Liver (tissue), 9 donors: ENCODE measurements around the gene SLC9A1. TPM values are rescaled to one million over a fixed set of nuclear protein-coding genes. Genes with fewer than 3 reads are reported as not detected.

Experiments used
- DNase-seq: peaks from one replicate; pipeline ENCODE4 v3.0.0-alpha.2; 2017; ENCODE audit warnings: low spot score
- H3K27ac ChIP-seq, 2 donors: one replicate each; pipeline ENCODE4 v1.7.0; 2013; ENCODE audit warnings: inconsistent platforms in 2 of 2, low read length in 2 of 2, control low read depth in 1 of 2, low read depth in 1 of 2, mild to moderate bottlenecking in 1 of 2
- H3K27me3 ChIP-seq, 4 donors: one replicate each; pipeline versions ENCODE4 v1.6.1 to v1.7.0; 2013; ENCODE audit warnings: low read length in 3 of 4, inconsistent platforms in 1 of 4, mild to moderate bottlenecking in 1 of 4, moderate library complexity in 1 of 4; ENCODE audit not compliant: control insufficient read depth in 4 of 4, insufficient read depth in 4 of 4
- H3K36me3 ChIP-seq, 4 donors: one replicate each; pipeline versions ENCODE4 v1.6.1 to v1.7.0; 2013; ENCODE audit warnings: low read length in 3 of 4, mild to moderate bottlenecking in 3 of 4, low read depth in 1 of 4, moderate library complexity in 1 of 4; ENCODE audit not compliant: control insufficient read depth in 4 of 4, insufficient read depth in 3 of 4
- H3K4me1 ChIP-seq, 4 donors: one replicate each; pipeline versions ENCODE4 v1.6.1 to v1.7.0; 2013; ENCODE audit warnings: low read length in 3 of 4, mild to moderate bottlenecking in 3 of 4, moderate library complexity in 1 of 4; ENCODE audit not compliant: control insufficient read depth in 4 of 4, insufficient read depth in 4 of 4
- H3K4me3 ChIP-seq, 3 donors: one replicate each; pipeline versions ENCODE4 v1.6.1 to v1.7.0; 2013; ENCODE audit warnings: low read length in 3 of 3, control low read depth in 1 of 3, low read depth in 1 of 3, mild to moderate bottlenecking in 1 of 3
- H3K9ac ChIP-seq, 2 donors: one replicate each; pipeline ENCODE4 v1.7.0; 2013; ENCODE audit warnings: low read length in 2 of 2, mild to moderate bottlenecking in 2 of 2, moderate library complexity in 2 of 2, control low read depth in 1 of 2, low read depth in 1 of 2
- H3K9me3 ChIP-seq, 4 donors: one replicate each; pipeline versions ENCODE4 v1.6.1 to v1.7.0; 2013; ENCODE audit warnings: low read length in 3 of 4; ENCODE audit not compliant: control insufficient read depth in 4 of 4
- ATF3 ChIP-seq: IDR thresholded peaks from 2 replicates; pipeline ENCODE4 v1.6.1; 2016; ENCODE audit warnings: antibody characterized with exemption
- CTCF ChIP-seq: fragments of 150-350 bp; IDR thresholded peaks from 2 replicates; pipeline ENCODE4 v1.5.1; 2017; ENCODE audit warnings: improper control_type of control experiment, low read depth, low read length; ENCODE audit not compliant: missing input control
- EGR1 ChIP-seq, 2 donors: IDR thresholded peaks; 2 replicates each; pipeline ENCODE4 v1.6.1; 2016 to 2018; ENCODE audit warnings: antibody characterized with exemption in 2 of 2, low read depth in 2 of 2
- FOXA1 ChIP-seq: IDR thresholded peaks from 2 replicates; pipeline ENCODE4 v1.6.1; 2016; ENCODE audit warnings: antibody characterized with exemption
- FOXA2 ChIP-seq: IDR thresholded peaks from 2 replicates; pipeline ENCODE4 v1.6.1; 2016; ENCODE audit warnings: antibody characterized with exemption
- GABPA ChIP-seq, 2 donors: IDR thresholded peaks in 1 of 2; conservative IDR thresholded peaks in 1 of 2; 2 replicates each; pipeline ENCODE4 v1.6.1; 2016; ENCODE audit warnings: antibody characterized with exemption in 2 of 2, mild to moderate bottlenecking in 1 of 2, moderate library complexity in 1 of 2
- HNF4A ChIP-seq, 2 donors: conservative IDR thresholded peaks; 2 replicates each; pipeline ENCODE4 v1.6.1; 2016; ENCODE audit warnings: antibody characterized with exemption in 2 of 2, mild to moderate bottlenecking in 2 of 2
- HNF4G ChIP-seq: IDR thresholded peaks from 2 replicates; pipeline ENCODE4 v1.6.1; 2016; ENCODE audit warnings: antibody characterized with exemption
- JUND ChIP-seq, 2 donors: IDR thresholded peaks; 2 replicates each; pipeline ENCODE4 v1.6.1; 2016; ENCODE audit warnings: antibody characterized with exemption in 2 of 2
- MAX ChIP-seq: IDR thresholded peaks from 2 replicates; pipeline ENCODE4 v1.6.1; 2016; ENCODE audit warnings: antibody characterized with exemption
- NR2F2 ChIP-seq: IDR thresholded peaks from 2 replicates; pipeline ENCODE4 v1.6.1; 2016; ENCODE audit warnings: antibody characterized with exemption
- RAD21 ChIP-seq, 2 donors: IDR thresholded peaks; 2 replicates each; pipeline ENCODE4 v1.6.1; 2016; ENCODE audit warnings: antibody characterized with exemption in 2 of 2, mild to moderate bottlenecking in 2 of 2
- REST ChIP-seq: IDR thresholded peaks from 2 replicates; pipeline ENCODE4 v1.6.1; 2016; ENCODE audit warnings: antibody characterized with exemption, mild to moderate bottlenecking
- RXRA ChIP-seq, 2 donors: IDR thresholded peaks; 2 replicates each; pipeline ENCODE4 v1.6.1; 2017 to 2018; ENCODE audit warnings: antibody characterized with exemption in 2 of 2, mild to moderate bottlenecking in 1 of 2
- SP1 ChIP-seq: IDR thresholded peaks from 2 replicates; pipeline ENCODE4 v1.6.1; 2018; ENCODE audit warnings: antibody characterized with exemption, mild to moderate bottlenecking
- TAF1 ChIP-seq: conservative IDR thresholded peaks from 2 replicates; pipeline ENCODE4 v1.6.1; 2016; ENCODE audit warnings: antibody characterized with exemption, mild to moderate bottlenecking
- YY1 ChIP-seq: IDR thresholded peaks from 2 replicates; pipeline ENCODE4 v1.6.1; 2016; ENCODE audit warnings: antibody characterized with exemption, mild to moderate bottlenecking
- ZBTB33 ChIP-seq: IDR thresholded peaks from 2 replicates; pipeline ENCODE4 v1.6.1; 2016; ENCODE audit warnings: antibody characterized with exemption
- WGBS: extraction: QIAGEN DNeasy Blood & Tissue Kit; methylation state at CpG from one replicate; pipeline ENCODE4 v1.1.7; 2013; 5-methylcytosine and 5-hydroxymethylcytosine counted together
- polyA plus RNA-seq, 2 donors: library from polyadenylated mRNA; stranded (reverse) in 1 of 2; unstranded in 1 of 2; fragments of 200-250 nt in 1 of 2; fragments of >200 nt in 1 of 2; fragmentation: Nextera tagmentation in 1 of 2; extraction: Ambion mirVana in 1 of 2; gene quantifications; one replicate each; pipeline versions ENCODE4 v1.2.1 to v1.2.3, GENCODE V29; 2013 to 2015
- total RNA-seq, 2 donors: library from RNA; depleted of rRNA; stranded (reverse); fragments of >200 nt; gene quantifications; one replicate each; pipeline ENCODE4 v1.2.3, GENCODE V29; 2014
- donor health status: healthy.
- donor health status: healthy.
- donor health status: healthy.
- donor health status: healthy.
- donor health status: healthy.

SLC9A1 gene
- total and polyA plus RNA-seq, 4 donors: 1.3 to 3.2 (median 1.5) TPM

GRCh38 chr1:27120854-27121253 is 34.1 kb downstream of the SLC9A1 start:
- no peaks in the 10 kb centered on the region for H3K27me3 ChIP-seq
- H3K36me3 ChIP-seq: no peaks in the 10 kb centered on the region
- DNase-seq: no peak
- H3K9ac ChIP-seq: no peak overlapping the region
- no peak overlapping the region for H3K27ac ChIP-seq
- TF ChIP-seq REST: no peak
- no peak for TF ChIP-seq CTCF
- TF ChIP-seq MAX: no peak
- no peak for TF ChIP-seq FOXA2
- TF ChIP-seq ZBTB33: no peak
- TF ChIP-seq TAF1: no peak
- TF ChIP-seq HNF4A (conservative IDR thresholded peaks at IDR 0.05): no peak
- TF ChIP-seq SP1: no peak
- TF ChIP-seq RXRA (IDR thresholded peaks at IDR 0.05): no peak
- TF ChIP-seq HNF4G: no peak
- no peak for TF ChIP-seq FOXA1
- TF ChIP-seq ATF3: no peak
- TF ChIP-seq RAD21 (IDR thresholded peaks at IDR 0.05): no peak
- H3K4me3 ChIP-seq: no peak overlapping the region
- WGBS: 90% methylated on average over 1 of the region's 1 CpG
- peaks cover under 1 to 10% (median 5%) of the 10 kb centered on the region in 4 donors for H3K4me1 ChIP-seq
- no peaks in the 10 kb centered on the region for H3K9me3 ChIP-seq

- Histone ChIP-seq H3K9me3 (no peaks in the 10 kb centered on the region), H3K9ac (no peak overlapping the region), H3K27ac (peak overlapping the region in 1 of 2 donors; percentile 4), H3K27me3 (no peaks in the 10 kb centered on the region), H3K4me1 (peaks cover 4 to 20% (median 11%) of the 10 kb centered on the region in 4 donors), H3K4me3 (no peak overlapping the region), H3K36me3 (no peaks in the 10 kb centered on the region)
- no peak for DNase-seq
- 92% methylated on average over 4 of the region's 4 CpGs for WGBS
- TF ChIP-seq GABPA (IDR thresholded peaks at IDR 0.05 in 1 of 2, conservative IDR thresholded peaks at IDR 0.05 in 1 of 2) (no peak), RAD21 (IDR thresholded peaks at IDR 0.05) (no peak), FOXA1 (no peak), MAX (no peak), NR2F2 (no peak), HNF4G (no peak), ZBTB33 (no peak), FOXA2 (no peak), SP1 (no peak), JUND (IDR thresholded peaks at IDR 0.05) (no peak), YY1 (no peak), REST (no peak), HNF4A (conservative IDR thresholded peaks at IDR 0.05) (no peak), EGR1 (IDR thresholded peaks at IDR 0.05; ENCODE audit: low read depth in 2 of 2) (no peak), TAF1 (no peak)
Observed at GRCh38 chr1:27118440-27118689, 36.6 kb downstream of the SLC9A1 start.
